Epithelial cell of esophagus (primary cell): ENCODE data around the gene NT5DC3.
A peak's percentile ranks its signal among the peaks of the same experiment; 100 is the strongest.

Experiments used
- DNase-seq: peaks from one replicate; pipeline ENCODE4 v3.0.0; 2010; ENCODE audit warnings: low read depth
- H3K4me3 ChIP-seq: 2 replicates; pipeline ENCODE4 v1.5.1; 2011; ENCODE audit warnings: mild to moderate bottlenecking, low read length, control low read depth
- TF ChIP-seq, protein P1 (sequence below): IDR thresholded peaks from 2 replicates; pipeline ENCODE4 v1.5.1; 2011; ENCODE audit warnings: low read depth, mild to moderate bottlenecking, low read length, control low read depth, inconsistent platforms; ENCODE audit not compliant: insufficient read depth; ENCODE audit errors: missing control alignments

NT5DC3 gene

GRCh38 chr12:103756443-103756842 is 84.6 kb downstream of the NT5DC3 start:
- DNase-seq, result no peak
- H3K4me3 ChIP-seq, result no peak overlapping the region

DNA sequence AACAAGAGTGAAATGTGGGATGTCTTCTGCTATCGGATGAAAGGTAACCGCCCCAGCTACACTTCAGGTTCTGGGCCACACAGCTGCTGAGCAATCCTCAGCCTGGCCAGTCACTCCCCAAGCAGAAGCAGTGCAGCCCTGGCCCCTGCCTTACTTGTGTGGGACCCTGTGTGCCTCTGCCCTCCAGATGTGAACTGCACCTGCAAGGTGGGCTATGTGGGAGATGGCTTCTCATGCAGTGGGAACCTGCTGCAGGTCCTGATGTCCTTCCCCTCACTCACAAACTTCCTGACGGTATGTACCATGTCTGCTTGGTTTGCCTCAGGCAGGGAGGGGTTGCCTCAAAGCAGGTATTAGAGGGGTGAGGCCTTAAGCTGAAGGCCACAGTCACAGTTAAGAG is 85.6 kb downstream of the NT5DC3 start:
- TF ChIP-seq, protein P1, sequence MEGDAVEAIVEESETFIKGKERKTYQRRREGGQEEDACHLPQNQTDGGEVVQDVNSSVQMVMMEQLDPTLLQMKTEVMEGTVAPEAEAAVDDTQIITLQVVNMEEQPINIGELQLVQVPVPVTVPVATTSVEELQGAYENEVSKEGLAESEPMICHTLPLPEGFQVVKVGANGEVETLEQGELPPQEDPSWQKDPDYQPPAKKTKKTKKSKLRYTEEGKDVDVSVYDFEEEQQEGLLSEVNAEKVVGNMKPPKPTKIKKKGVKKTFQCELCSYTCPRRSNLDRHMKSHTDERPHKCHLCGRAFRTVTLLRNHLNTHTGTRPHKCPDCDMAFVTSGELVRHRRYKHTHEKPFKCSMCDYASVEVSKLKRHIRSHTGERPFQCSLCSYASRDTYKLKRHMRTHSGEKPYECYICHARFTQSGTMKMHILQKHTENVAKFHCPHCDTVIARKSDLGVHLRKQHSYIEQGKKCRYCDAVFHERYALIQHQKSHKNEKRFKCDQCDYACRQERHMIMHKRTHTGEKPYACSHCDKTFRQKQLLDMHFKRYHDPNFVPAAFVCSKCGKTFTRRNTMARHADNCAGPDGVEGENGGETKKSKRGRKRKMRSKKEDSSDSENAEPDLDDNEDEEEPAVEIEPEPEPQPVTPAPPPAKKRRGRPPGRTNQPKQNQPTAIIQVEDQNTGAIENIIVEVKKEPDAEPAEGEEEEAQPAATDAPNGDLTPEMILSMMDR, result no peak

More at GRCh38 chr12:103756443-103756842, 84.6 kb downstream of the NT5DC3 start:
- TF ChIP-seq, protein P1, result no peak

DNA sequence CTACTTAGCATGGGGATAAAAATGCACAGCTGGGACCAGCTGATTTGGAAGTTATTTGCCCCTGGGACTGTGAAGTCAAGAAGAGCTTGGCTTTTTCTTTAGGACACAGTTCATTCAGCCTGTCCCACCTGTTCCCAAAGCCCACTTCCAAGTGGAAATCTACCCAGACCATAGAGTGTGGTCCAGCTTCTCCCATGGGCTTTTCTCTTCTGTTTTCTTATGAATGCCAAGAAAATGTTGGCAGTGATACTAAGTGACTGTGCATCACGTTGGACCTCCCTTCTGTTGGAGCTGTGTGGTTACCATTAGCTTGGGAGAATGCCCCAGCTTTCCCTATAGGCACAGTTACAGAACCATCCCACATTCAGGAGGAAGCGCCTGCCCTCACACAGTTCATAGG is 89.4 kb downstream of the NT5DC3 start:
- no peak for DNase-seq
- no peak overlapping the region for H3K4me3 ChIP-seq
- TF ChIP-seq, protein P1, result no peak

More for the DNA sequence above, 85.6 kb downstream of the NT5DC3 start:
- H3K4me3 ChIP-seq, result no peak overlapping the region
- DNase-seq, result no peak

GRCh38 chr12:103751171-103751570 is 89.9 kb downstream of the NT5DC3 start:
- TF ChIP-seq, protein P1, result peak; percentile 3
- DNase-seq, result no peak
- H3K4me3 ChIP-seq, result no peak overlapping the region

GRCh38 chr12:103748875-103749274 is 92.2 kb downstream of the NT5DC3 start:
- no peak for DNase-seq
- TF ChIP-seq, protein P1, result no peak
- H3K4me3 ChIP-seq, result no peak overlapping the region

- no peak overlapping the region for H3K4me3 ChIP-seq
- DNase-seq, result peak; percentile 81
- TF ChIP-seq, protein P1, result no peak
These were observed 93.0 kb downstream of the NT5DC3 start for GRCh38 chr12:103748002-103748401.

GRCh38 chr12:103745962-103746361 is 95.1 kb downstream of the NT5DC3 start:
- no peak for DNase-seq
- TF ChIP-seq, protein P1, result no peak
- no peak overlapping the region for H3K4me3 ChIP-seq
